CD4-positive, CD25-positive, alpha-beta regulatory T cell (primary cell): Measurements from ENCODE around the gene PSTK. TPM values are rescaled to one million over a fixed set of nuclear protein-coding genes. Genes with fewer than 3 reads are reported as not detected.
A peak's percentile ranks its signal among the peaks of the same experiment; 100 is the strongest.

Experiments
- ATAC-seq, 2 donors: fragments of 150-1000 bp; cut with Tn5 transposase; one replicate each; pipeline ENCODE4 v1.10.0; 2021; ENCODE audit warnings: low read depth in 2 of 2, moderate number of reproducible peaks in 2 of 2, moderate library complexity in 1 of 2
- DNase-seq, 3 donors: peaks; one replicate each; pipeline versions ENCODE4 v3.0.0 to v3.0.0-alpha.2; 2012 to 2022; ENCODE audit warnings: mixed read lengths in 1 of 3
- H3K27ac ChIP-seq: one replicate; pipeline ENCODE4 v1.7.0; 2013; ENCODE audit warnings: mild to moderate bottlenecking, low read length; ENCODE audit not compliant: insufficient read depth, poor library complexity, severe bottlenecking
- H3K27me3 ChIP-seq: one replicate; pipeline ENCODE4 v1.7.0; 2013; ENCODE audit warnings: low read length; ENCODE audit not compliant: control insufficient read depth, insufficient read depth
- H3K36me3 ChIP-seq: one replicate; pipeline ENCODE4 v1.7.0; 2013; ENCODE audit warnings: mild to moderate bottlenecking, low read length, moderate library complexity; ENCODE audit not compliant: control insufficient read depth, insufficient read depth
- H3K4me1 ChIP-seq: 2 replicates; pipeline ENCODE4 v1.7.0; 2013; ENCODE audit warnings: mild to moderate bottlenecking, low read length; ENCODE audit not compliant: insufficient read depth, control insufficient read depth, poor library complexity, severe bottlenecking
- H3K4me3 ChIP-seq: one replicate; pipeline ENCODE4 v1.7.0; 2013; ENCODE audit warnings: low read depth, mild to moderate bottlenecking, low read length, moderate library complexity
- H3K9me3 ChIP-seq, 2 experiments: 1 replicate in 1 of 2; 2 replicates in 1 of 2; pipeline ENCODE4 v1.7.0; 2013; ENCODE audit warnings: low read length in 2 of 2, mild to moderate bottlenecking in 1 of 2, moderate library complexity in 1 of 2; ENCODE audit not compliant: control insufficient read depth in 2 of 2
- H3K27ac Mint-ChIP-seq, 3 donors: one replicate each; pipeline ENCODE4 v1.8.0; 2020 to 2022; ENCODE audit warnings: mild to moderate bottlenecking in 3 of 3, mixed read lengths in 3 of 3, moderate library complexity in 2 of 3
- H3K27me3 Mint-ChIP-seq: one replicate; pipeline ENCODE4 v1.8.0; 2022; ENCODE audit warnings: mild to moderate bottlenecking, mixed read lengths
- H3K36me3 Mint-ChIP-seq: one replicate; pipeline ENCODE4 v1.8.0; 2020; ENCODE audit warnings: mixed read lengths
- H3K4me1 Mint-ChIP-seq, 4 donors: one replicate each; pipeline ENCODE4 v1.8.0; 2020 to 2022; ENCODE audit warnings: mixed read lengths in 4 of 4, mild to moderate bottlenecking in 1 of 4
- H3K4me3 Mint-ChIP-seq, 4 donors: one replicate each; pipeline ENCODE4 v1.8.0; 2020 to 2022; ENCODE audit warnings: mild to moderate bottlenecking in 4 of 4, mixed read lengths in 4 of 4, moderate library complexity in 3 of 4
- H3K9me3 Mint-ChIP-seq, 7 donors: one replicate each; pipeline ENCODE4 v1.8.0; 2020 to 2022; ENCODE audit warnings: mixed read lengths in 7 of 7, mild to moderate bottlenecking in 3 of 7, moderate library complexity in 2 of 7
- polyA plus RNA-seq, 4 donors: library from polyadenylated mRNA; unstranded; fragments of 300-500 nt; fragmentation: Illumina TruSeq; gene quantifications; one replicate each; pipeline ENCODE4 v1.2.3, GENCODE V29; 2021
- total RNA-seq: library from RNA; stranded (reverse); gene quantifications from one replicate; pipeline ENCODE4 v1.2.3, GENCODE V29; 2022

PSTK gene
- total and polyA plus RNA-seq, 5 donors from 2014 or later, result 4.1 to 9.5 (median 8.4) TPM

GRCh38 chr10:123007558-123008354, 27.6 kb downstream of the PSTK start:
- H3K27ac Mint-ChIP-seq, result peak overlapping the region; percentile 98 to 100 (median 99)
- H3K27me3 Mint-ChIP-seq, result peaks cover 4% of the 10 kb centered on the region
- H3K4me1 Mint-ChIP-seq, result peaks cover 20 to 74% (median 52%) of the 10 kb centered on the region in 4 donors
- peak overlapping the region; percentile 92 for H3K4me3 ChIP-seq
- H3K9me3 ChIP-seq, result no peaks in the 10 kb centered on the region
- DNase-seq, result peak; percentile 31 to 81 (median 53)
- H3K4me1 ChIP-seq, result peaks cover 60% of the 10 kb centered on the region
- peaks cover 16% of the 10 kb centered on the region for H3K36me3 Mint-ChIP-seq
- H3K27me3 ChIP-seq, result no peaks in the 10 kb centered on the region
- peaks cover 4% of the 10 kb centered on the region for H3K36me3 ChIP-seq
- peak overlapping the region; percentile 93 to 99 (median 96) for H3K4me3 Mint-ChIP-seq
- ATAC-seq, result peak in 1 of 2 donors; percentile 9
- peak overlapping the region; percentile 96 for H3K27ac ChIP-seq
- no peaks in the 10 kb centered on the region for H3K9me3 Mint-ChIP-seq

GRCh38 chr10:123008355-123009104, 28.3 kb downstream of the PSTK start, which contains the start of the genes ACADSB and IKZF5:
ACADSB (plus strand) TSS chr10:123009006; CDS start chr10:123009030, 24 bp downstream.
IKZF5 (minus strand) TSS chr10:123008795; CDS start chr10:122998625, 10,170 bp downstream.
- no peaks in the 10 kb centered on the region for H3K27me3 ChIP-seq
- Mint-ChIP-seq H3K27ac (peak within 1 kb of the TSS; percentile 98 to 100 (median 99)), H3K4me3 (peak within 1 kb of the TSS; percentile 93 to 99 (median 96)), H3K36me3 (peaks cover 16% of the 10 kb centered on the region), H3K9me3 (no peaks in the 10 kb centered on the region), H3K27me3 (peaks cover 4% of the 10 kb centered on the region), H3K4me1 (peaks cover 20 to 72% (median 48%) of the 10 kb centered on the region in 4 donors)
- peak within 1 kb of the TSS; percentile 96 for H3K27ac ChIP-seq
- peak within 1 kb of the TSS; percentile 92 for H3K4me3 ChIP-seq
- ATAC-seq, result peak; percentile 90 to 92
- peaks cover 6% of the 10 kb centered on the region for H3K36me3 ChIP-seq
- DNase-seq, result peak; percentile 97 to 99 (median 97)
- no peaks in the 10 kb centered on the region for H3K9me3 ChIP-seq
- peaks cover 56% of the 10 kb centered on the region for H3K4me1 ChIP-seq

GRCh38 chr10:123009105-123009820, 29.1 kb downstream of the PSTK start:
- peaks cover 55% of the 10 kb centered on the region for H3K4me1 ChIP-seq
- peak overlapping the region; percentile 93 to 99 (median 96) for H3K4me3 Mint-ChIP-seq
- ATAC-seq (no peak), DNase-seq (peak; percentile 8 to 30 (median 12))
- peak overlapping the region; percentile 84 for H3K4me3 ChIP-seq
- H3K36me3 ChIP-seq, result peaks cover 6% of the 10 kb centered on the region
- H3K4me1 Mint-ChIP-seq, result peaks cover 20 to 65% (median 44%) of the 10 kb centered on the region in 4 donors
- H3K27ac ChIP-seq, result peak overlapping the region; percentile 96
- peaks cover 19% of the 10 kb centered on the region for H3K36me3 Mint-ChIP-seq
- no peaks in the 10 kb centered on the region for H3K9me3 ChIP-seq
- no peaks in the 10 kb centered on the region for H3K9me3 Mint-ChIP-seq
- peak overlapping the region; percentile 64 to 99 (median 98) for H3K27ac Mint-ChIP-seq
- H3K27me3 Mint-ChIP-seq, result peaks cover 4% of the 10 kb centered on the region
- H3K27me3 ChIP-seq, result no peaks in the 10 kb centered on the region

GRCh38 chr10:123011987-123012386, 31.8 kb downstream of the PSTK start:
- ATAC-seq, result no peak

GRCh38 chr10:123013456-123014419, 33.5 kb downstream of the PSTK start:
- Histone ChIP-seq H3K27ac (no peak overlapping the region), H3K4me3 (no peak overlapping the region), H3K27me3 (no peaks in the 10 kb centered on the region), H3K36me3 (peaks cover 3% of the 10 kb centered on the region), H3K9me3 (no peaks in the 10 kb centered on the region), H3K4me1 (peaks cover 18% of the 10 kb centered on the region)
- Mint-ChIP-seq H3K36me3 (peaks cover 15% of the 10 kb centered on the region), H3K4me1 (peaks cover 17 to 34% (median 21%) of the 10 kb centered on the region in 4 donors), H3K27me3 (no peaks in the 10 kb centered on the region), H3K27ac (no peak overlapping the region), H3K9me3 (peaks cover 0 to 2% (median 0%) of the 10 kb centered on the region in 7 donors), H3K4me3 (peak overlapping the region in 1 of 4 donors; percentile 51)
- ATAC-seq, result no peak
- DNase-seq, result no peak

More at GRCh38 chr10:123011987-123012386, 31.8 kb downstream of the PSTK start:
- DNase-seq, result no peak
- no peaks in the 10 kb centered on the region for H3K27me3 ChIP-seq
- H3K36me3 Mint-ChIP-seq, result peaks cover 18% of the 10 kb centered on the region
- peaks cover 3% of the 10 kb centered on the region for H3K36me3 ChIP-seq
- H3K4me1 ChIP-seq, result peaks cover 31% of the 10 kb centered on the region
- H3K4me1 Mint-ChIP-seq, result peaks cover 17 to 46% (median 28%) of the 10 kb centered on the region in 4 donors
- H3K4me3 ChIP-seq, result no peak overlapping the region
- no peak overlapping the region for H3K27ac Mint-ChIP-seq
- H3K9me3 Mint-ChIP-seq, result peaks cover 0 to 2% (median 0%) of the 10 kb centered on the region in 7 donors
- H3K27ac ChIP-seq, result no peak overlapping the region
- H3K4me3 Mint-ChIP-seq, result peak overlapping the region in 1 of 4 donors; percentile 7
- H3K27me3 Mint-ChIP-seq, result peaks cover 4% of the 10 kb centered on the region
- no peaks in the 10 kb centered on the region for H3K9me3 ChIP-seq

GRCh38 chr10:123014772-123015171, 34.6 kb downstream of the PSTK start:
- Mint-ChIP-seq H3K9me3 (peaks cover 0 to 2% (median 0%) of the 10 kb centered on the region in 7 donors), H3K27ac (no peak overlapping the region), H3K27me3 (no peaks in the 10 kb centered on the region), H3K4me3 (no peak overlapping the region), H3K36me3 (peaks cover 15% of the 10 kb centered on the region), H3K4me1 (peaks cover 13 to 27% (median 17%) of the 10 kb centered on the region in 4 donors)
- Histone ChIP-seq H3K4me1 (peaks cover 10% of the 10 kb centered on the region), H3K9me3 (no peaks in the 10 kb centered on the region), H3K4me3 (no peak overlapping the region), H3K27me3 (no peaks in the 10 kb centered on the region), H3K36me3 (peaks cover 3% of the 10 kb centered on the region), H3K27ac (no peak overlapping the region)
- no peak for ATAC-seq
- no peak for DNase-seq
